Erythroblast (primary cell): ENCODE measurements around the gene APOBEC4.

Experiments used
- DNase-seq, 2 experiments: peaks; one replicate each; lab custom pipeline; 2025; lab: John Stamatoyannopoulos, UW
- GATA1 ChIP-seq: IDR thresholded peaks from 2 replicates; pipeline ENCODE4 v1.6.1; 2011; ENCODE audit warnings: low read depth, mild to moderate bottlenecking, control low read depth, low read length, moderate library complexity
- POLR2A ChIP-seq: IDR thresholded peaks from 2 replicates; pipeline ENCODE4 v1.6.1; 2011; ENCODE audit warnings: mild to moderate bottlenecking, low read length

The APOBEC4 gene

DNA sequence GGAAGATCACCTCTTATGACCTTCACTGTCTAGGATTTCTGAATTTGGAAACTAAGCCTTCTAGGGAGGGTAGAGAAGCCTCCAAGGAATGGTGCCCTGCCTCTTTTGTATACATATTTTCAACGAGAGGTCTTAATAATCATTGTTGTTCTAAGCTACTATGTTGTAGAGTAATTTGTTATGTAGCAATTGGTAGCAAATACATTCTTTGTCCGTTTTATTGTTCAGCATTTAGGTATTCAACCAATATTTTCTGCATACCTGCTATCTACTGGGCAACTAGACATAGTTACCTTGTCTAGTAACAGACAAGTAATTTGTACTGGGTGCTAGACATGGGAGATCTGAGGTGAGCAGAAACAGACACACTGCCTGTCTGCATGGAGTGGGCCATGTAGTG, 42.1 kb downstream of the APOBEC4 start:
- DNase-seq = no peak
- no peak for TF ChIP-seq POLR2A
- TF ChIP-seq GATA1 = no peak

DNA sequence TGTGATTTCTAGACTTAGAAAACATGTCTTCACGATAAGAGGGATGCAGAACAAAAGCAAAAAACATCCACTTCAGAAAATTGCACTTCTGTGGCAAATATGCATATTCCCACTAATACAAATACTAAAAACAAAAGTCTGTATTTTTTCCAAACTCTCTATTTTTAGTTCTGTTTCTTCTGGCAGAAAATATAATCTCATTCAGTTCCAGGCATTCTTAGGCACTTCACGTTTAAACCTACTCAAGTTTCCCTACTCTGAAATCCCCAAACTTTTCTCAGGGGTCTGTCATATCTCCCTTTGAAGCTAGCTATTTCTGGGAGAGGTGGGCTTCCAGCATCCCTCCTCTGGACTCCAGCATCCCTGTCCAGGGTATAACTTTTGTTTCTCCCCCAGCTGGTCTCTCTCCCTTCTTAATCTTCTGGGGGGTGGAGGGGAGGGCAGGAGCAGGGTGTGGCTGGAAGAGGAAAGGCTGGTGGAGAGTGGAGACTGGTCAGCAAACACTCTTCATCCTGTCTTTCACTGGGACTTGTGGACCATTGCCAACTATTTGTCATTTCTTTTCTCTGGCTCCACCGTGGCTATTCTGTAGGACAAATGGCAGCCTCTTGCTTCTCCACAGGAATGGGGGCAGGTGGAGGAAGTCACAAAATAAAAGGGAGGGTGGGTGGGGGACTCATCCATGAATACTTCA, 43.2 kb downstream of the APOBEC4 start:
- no peak for DNase-seq
- no peak for TF ChIP-seq POLR2A
- no peak for TF ChIP-seq GATA1

- DNase-seq = peak in 1 of 2 experiments; percentile 14
These were observed 43.8 kb downstream of the APOBEC4 start for GRCh38 chr1:183609313-183609712.

DNA sequence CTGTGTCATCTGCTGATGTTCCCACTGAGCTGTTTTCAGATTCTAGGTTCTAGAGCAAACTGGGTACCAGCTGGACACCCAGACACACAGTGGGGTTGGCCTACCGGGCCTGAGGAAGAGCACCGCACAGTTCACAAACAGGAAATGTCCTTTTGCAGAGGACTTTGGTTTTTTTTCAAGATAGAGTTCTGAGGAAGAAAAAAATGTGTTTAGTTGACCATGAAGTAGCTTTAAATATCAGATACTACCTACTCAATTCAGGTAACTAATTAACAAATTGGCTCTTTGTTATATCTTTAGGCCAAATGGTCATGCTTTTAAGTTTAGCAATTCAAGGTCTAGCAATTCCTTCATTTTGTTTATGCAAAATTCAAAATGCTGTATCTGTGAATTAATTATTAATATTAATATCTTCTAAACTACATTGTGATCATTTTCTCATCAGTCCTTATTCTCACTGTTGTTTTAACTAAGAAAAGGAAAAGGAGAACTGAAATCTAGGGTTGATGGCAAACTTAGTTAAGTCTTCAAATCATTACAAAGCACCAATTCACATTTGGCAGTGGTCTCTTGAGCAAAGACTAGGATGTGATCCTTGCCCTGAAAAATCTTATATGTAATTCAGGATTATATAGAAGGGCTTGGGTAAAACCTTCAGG, 45.7 kb downstream of the APOBEC4 start:
- no peak for DNase-seq
- TF ChIP-seq GATA1 (no peak), POLR2A (no peak)

More at GRCh38 chr1:183609313-183609712, 43.8 kb downstream of the APOBEC4 start:
- TF ChIP-seq GATA1 (no peak), POLR2A (no peak)

DNA sequence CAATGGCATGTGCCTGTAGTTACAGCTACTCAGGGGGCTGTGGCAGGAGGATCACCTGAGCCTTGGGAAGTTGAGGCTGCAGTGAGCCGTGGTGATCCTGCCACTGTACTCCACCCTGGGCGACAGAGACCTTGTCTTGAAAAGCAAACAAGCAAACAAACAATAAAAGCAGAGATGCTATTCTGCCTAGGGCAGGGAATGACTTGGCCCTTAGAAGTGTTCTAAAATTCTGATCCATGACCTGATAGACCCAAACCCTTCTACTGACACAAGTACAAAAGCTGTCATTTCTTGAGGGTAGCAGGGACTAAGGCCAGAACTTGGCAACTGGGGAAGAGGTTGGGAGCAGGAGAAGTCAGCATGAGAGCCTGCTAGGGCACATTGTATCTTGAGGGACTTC, 47.2 kb downstream of the APOBEC4 start:
- no peak for DNase-seq
- TF ChIP-seq POLR2A (no peak), GATA1 (no peak)

DNA sequence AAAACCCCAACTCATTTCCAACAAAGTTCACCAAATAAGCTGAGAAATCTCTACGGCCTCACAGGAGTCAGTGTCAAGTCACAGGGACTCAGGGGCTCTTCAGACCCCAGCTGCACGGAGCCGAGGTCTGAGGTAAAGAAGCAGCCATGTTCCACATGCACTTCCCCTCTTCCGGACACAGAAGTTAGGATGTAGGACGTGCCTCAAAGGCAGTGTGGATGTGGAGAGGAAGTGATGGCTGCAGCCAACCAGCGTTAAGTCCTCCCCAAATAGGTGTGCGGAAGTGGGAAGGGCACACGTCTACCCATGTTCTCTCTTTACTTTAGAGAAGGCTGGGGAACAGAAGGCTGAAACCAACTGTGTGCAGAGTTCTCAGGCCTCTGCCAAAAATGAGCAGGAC, 48.3 kb downstream of the APOBEC4 start:
- TF ChIP-seq POLR2A (no peak), GATA1 (no peak)
- DNase-seq = no peak

- DNase-seq = no peak
- TF ChIP-seq GATA1 (no peak), POLR2A (no peak)
These were observed 48.9 kb downstream of the APOBEC4 start for GRCh38 chr1:183604038-183604808.

DNA sequence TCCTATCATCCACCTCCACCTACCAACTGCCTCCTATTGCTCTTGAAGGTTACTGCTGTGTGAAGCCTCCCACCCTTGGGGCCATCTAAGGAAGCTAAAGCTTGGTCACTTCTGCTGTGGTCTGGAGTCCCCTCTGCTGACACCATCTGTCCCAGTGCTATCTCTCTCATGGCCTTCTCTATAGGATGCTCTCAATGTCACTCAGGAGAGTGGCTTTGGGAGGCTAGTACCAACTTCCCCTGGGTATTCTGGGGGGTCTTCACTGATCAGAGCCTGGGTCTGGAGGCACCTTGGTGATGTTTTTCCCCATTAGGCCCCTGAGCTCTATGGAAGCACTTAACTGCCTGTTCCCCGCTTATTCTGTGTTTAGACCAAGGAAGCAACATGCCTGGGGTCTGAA, 50.6 kb downstream of the APOBEC4 start:
- no peak for DNase-seq
- TF ChIP-seq POLR2A (no peak), GATA1 (no peak)

DNA sequence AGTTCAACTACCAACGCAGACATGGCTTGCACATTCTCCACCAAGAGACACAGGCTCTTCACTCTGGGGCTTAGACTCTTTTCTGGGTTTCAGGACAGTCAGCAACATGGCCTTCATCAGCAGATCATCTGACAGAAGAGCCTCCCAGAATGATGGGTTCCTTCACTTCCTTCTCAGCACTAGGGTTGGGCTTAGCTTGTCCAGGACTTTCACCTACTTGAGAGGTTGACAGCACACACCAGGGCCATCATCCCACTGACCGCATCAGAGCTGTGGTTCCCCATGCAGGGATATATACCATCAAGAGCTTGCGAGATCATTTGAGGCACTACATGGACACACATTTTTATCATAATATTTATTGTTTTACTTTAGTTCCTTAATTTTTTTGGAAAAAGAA, 52.5 kb downstream of the APOBEC4 start:
- no peak for TF ChIP-seq GATA1
- no peak for TF ChIP-seq POLR2A
- no peak for DNase-seq

GRCh38 chr1:183600136-183600535, 53.0 kb downstream of the APOBEC4 start:
- TF ChIP-seq GATA1 (no peak), POLR2A (no peak)

GRCh38 chr1:183598386-183598785, 54.7 kb downstream of the APOBEC4 start:
- no peak for DNase-seq
- TF ChIP-seq GATA1 (no peak), POLR2A (no peak)

More at GRCh38 chr1:183600136-183600535, 53.0 kb downstream of the APOBEC4 start:
- peak; percentile 9 to 44 for DNase-seq

GRCh38 chr1:183597656-183598347, 55.3 kb downstream of the APOBEC4 start:
- no peak for DNase-seq
- TF ChIP-seq GATA1 = no peak
- TF ChIP-seq POLR2A = no peak

- no peak for DNase-seq
- TF ChIP-seq POLR2A = no peak
- no peak for TF ChIP-seq GATA1
These were observed 56.6 kb downstream of the APOBEC4 start for GRCh38 chr1:183596500-183596899.
